ENCODE results near the gene FZD10.

The FZD10 gene

GRCh38 chr12:130132831-130133511 lies 29.3 kb upstream of the FZD10 start:
- DNase-seq (ENCODE audit: low read depth) = no peak

- no peak for DNase-seq (ENCODE audit: low read depth)
Measured at GRCh38 chr12:130133851-130134562, 28.3 kb upstream of the FZD10 start.

- no peak for DNase-seq (ENCODE audit: low read depth)
Measured at GRCh38 chr12:130134563-130134915, 27.7 kb upstream of the FZD10 start.

- DNase-seq (ENCODE audit: low read depth) = no peak
Measured at GRCh38 chr12:130136509-130137039, 25.7 kb upstream of the FZD10 start.

GRCh38 chr12:130137040-130138018 lies 24.9 kb upstream of the FZD10 start:
- DNase-seq (ENCODE audit: low read depth) = no peak

- no peak for DNase-seq (ENCODE audit: low read depth)
Measured at GRCh38 chr12:130138478-130138877, 23.8 kb upstream of the FZD10 start.

- no peak for DNase-seq (ENCODE audit: low read depth)
Measured at GRCh38 chr12:130139567-130140421, 22.5 kb upstream of the FZD10 start.

- no peak for DNase-seq (ENCODE audit: low read depth)
Measured at GRCh38 chr12:130141105-130141504, 21.2 kb upstream of the FZD10 start.

- no peak for DNase-seq (ENCODE audit: low read depth)
Measured at GRCh38 chr12:130141901-130142683, 20.2 kb upstream of the FZD10 start.

GRCh38 chr12:130142736-130143135 lies 19.5 kb upstream of the FZD10 start:
- DNase-seq (ENCODE audit: low read depth) = no peak

GRCh38 chr12:130143136-130143535 lies 19.1 kb upstream of the FZD10 start:
- DNase-seq (ENCODE audit: low read depth) = no peak

GRCh38 chr12:130144256-130144655 lies 18.0 kb upstream of the FZD10 start:
- DNase-seq (ENCODE audit: low read depth) = no peak

GRCh38 chr12:130145731-130146130 lies 16.5 kb upstream of the FZD10 start:
- DNase-seq (ENCODE audit: low read depth) = no peak

- DNase-seq (ENCODE audit: low read depth) = no peak
Measured at GRCh38 chr12:130146176-130146931, 15.9 kb upstream of the FZD10 start.

- DNase-seq (ENCODE audit: low read depth) = no peak
Measured at GRCh38 chr12:130147875-130148596, 14.2 kb upstream of the FZD10 start.

- no peak for DNase-seq (ENCODE audit: low read depth)
Measured at GRCh38 chr12:130151846-130152245, 10.4 kb upstream of the FZD10 start.

GRCh38 chr12:130152386-130152785 lies 9.9 kb upstream of the FZD10 start:
- no peak for DNase-seq (ENCODE audit: low read depth)

- DNase-seq (ENCODE audit: low read depth) = no peak
Measured at GRCh38 chr12:130153803-130154202, 8.5 kb upstream of the FZD10 start.

Measured in HS-27A (cell line).